PC-3 (cell line): ENCODE data around the gene CPEB4. TPM values are rescaled to one million over a fixed set of nuclear protein-coding genes. Genes with fewer than 3 reads are reported as not detected.

Experiments used
- ATAC-seq: fragments of 200-7000 bp; cut with Tn5 transposase; 2 replicates; pipeline ENCODE4 v1.9.1; 2020; ENCODE audit warnings: mild to moderate bottlenecking, moderate library complexity
- BruUV-seq: library from RNA; stranded (reverse); fragments of 400-500 nt; replicated peaks from 2 replicates; lab custom pipeline; 2021; lab: Mats Ljungman, UMichigan
- CTCF ChIA-PET: fragments of 300-600 bp; sonication (Branson Sonifier 250); formaldehyde crosslinking; loops from one replicate; lab custom pipeline; 2022; ENCODE audit warnings: antibody characterized with exemption; lab: Charles Lee
- POLR2A ChIA-PET: fragments of 300-600 bp; sonication (Branson Sonifier 250); formaldehyde crosslinking; loops from one replicate; lab custom pipeline; 2022; ENCODE audit warnings: antibody characterized with exemption; ENCODE audit not compliant: unreplicated experiment; lab: Charles Lee
- DNase-seq: peaks from one replicate; pipeline ENCODE4 v3.0.0-alpha.2; 2015
- H2AFZ ChIP-seq: fragments of 300-600 bp; sonication (generic); 2 replicates; pipeline ENCODE4 v1.6.0; 2016; ENCODE audit warnings: antibody characterized with exemption, low read length
- H3F3A ChIP-seq: fragments of 300-600 bp; sonication (generic); one replicate; pipeline ENCODE4 v1.6.0; 2017; ENCODE audit warnings: antibody characterized with exemption, low read length, control low read depth, mild to moderate bottlenecking; ENCODE audit not compliant: unreplicated experiment
- H3K27ac ChIP-seq: fragments of 300-600 bp; sonication (generic); 2 replicates; pipeline ENCODE4 v1.5.1; 2016; ENCODE audit warnings: mild to moderate bottlenecking, low read length
- H3K27me3 ChIP-seq: fragments of 300-600 bp; sonication (generic); 2 replicates; pipeline ENCODE4 v1.6.1; 2016; ENCODE audit warnings: low read length, mixed read lengths
- H3K36me3 ChIP-seq: fragments of 300-600 bp; sonication (generic); 2 replicates; pipeline ENCODE4 v1.6.1; 2016; ENCODE audit warnings: low read depth, mixed run types, low read length, mixed read lengths
- H3K4me1 ChIP-seq: fragments of 300-600 bp; sonication (generic); 2 replicates; pipeline ENCODE4 v1.5.1; 2016; ENCODE audit warnings: low read length; ENCODE audit not compliant: insufficient read depth
- H3K4me2 ChIP-seq: fragments of 300-600 bp; sonication (generic); 2 replicates; pipeline ENCODE4 v1.6.0; 2016; ENCODE audit warnings: low read length
- H3K4me3 ChIP-seq: fragments of 300-600 bp; sonication (generic); 2 replicates; pipeline ENCODE4 v1.5.1; 2016; ENCODE audit warnings: mild to moderate bottlenecking, low read length, mixed read lengths
- H3K79me2 ChIP-seq: fragments of 300-600 bp; sonication (generic); 2 replicates; pipeline ENCODE4 v1.6.1; 2017; ENCODE audit warnings: low read length, mixed read lengths
- H3K9ac ChIP-seq: fragments of 300-600 bp; sonication (generic); 2 replicates; pipeline ENCODE4 v1.6.0; 2016; ENCODE audit warnings: mild to moderate bottlenecking, low read length
- H3K9me2 ChIP-seq: fragments of 300-600 bp; sonication (generic); replicated peaks from 2 replicates; pipeline ENCODE4 v1.6.1; 2016; ENCODE audit warnings: mixed run types, low read length, mixed read lengths
- H3K9me3 ChIP-seq: fragments of 300-600 bp; sonication (generic); 2 replicates; pipeline ENCODE4 v1.6.1; 2016; ENCODE audit warnings: low read length, mixed read lengths
- H4K20me1 ChIP-seq: fragments of 300-600 bp; sonication (generic); 2 replicates; pipeline ENCODE4 v1.6.1; 2016; ENCODE audit warnings: low read length, mixed read lengths
- CTCF ChIP-seq: fragments of 300-600 bp; sonication (generic); conservative IDR thresholded peaks from 2 replicates; pipeline ENCODE4 v1.5.1; 2017; ENCODE audit warnings: antibody characterized with exemption, low read depth, mild to moderate bottlenecking, low read length
- EZH2 ChIP-seq: fragments of 300-600 bp; sonication (generic); IDR thresholded peaks from one replicate; pipeline ENCODE4 v1.6.1; 2017; ENCODE audit warnings: antibody characterized with exemption, mild to moderate bottlenecking, low read length; ENCODE audit not compliant: unreplicated experiment
- EZH2phosphoT487 ChIP-seq: fragments of 300-600 bp; sonication (generic); IDR thresholded peaks from 2 replicates; pipeline ENCODE4 v1.6.1; 2018; ENCODE audit warnings: mild to moderate bottlenecking, antibody characterized with exemption, low read length, borderline replicate concordance
- intact Hi-C: fragments of 100-400 bp; cut with micrococcal nuclease; formaldehyde crosslinking; loops from 2 replicates; pipeline ENCODE4 v1.9.0; 2023
- total RNA-seq: library from RNA; depleted of rRNA; stranded (reverse); fragments of >200 nt; gene quantifications from 2 replicates; pipeline ENCODE4 v1.2.3, GENCODE V29; 2014

CPEB4 gene
- total RNA-seq, 1 experiment from 2014 or later, result 37.0 TPM

- no peaks in the 10 kb centered on the region for H3K9me3 ChIP-seq
- ATAC-seq (peak; percentile 38), DNase-seq (peak; percentile 52)
- H3K27me3 ChIP-seq, result no peaks in the 10 kb centered on the region
- H3K36me3 ChIP-seq, result no peaks in the 10 kb centered on the region
- POLR2A ChIA-PET, result no interaction called here
- no peak overlapping the region for H3K4me3 ChIP-seq
- no peak overlapping the region for H2AFZ ChIP-seq
- H3F3A ChIP-seq, result no peaks in the 10 kb centered on the region
- CTCF ChIA-PET, result interaction anchor here (0.5 kb wide), 1 partner anchor 9 kb away, joined by 3 read pairs; no protein-coding TSS in a partner anchor
- H3K9ac ChIP-seq, result no peak overlapping the region
- no peak overlapping the region for H3K4me2 ChIP-seq
- BruUV-seq, result no TSS peak
- H3K79me2 ChIP-seq, result no peaks in the 10 kb centered on the region
- H4K20me1 ChIP-seq, result no peaks in the 10 kb centered on the region
- TF ChIP-seq EZH2phosphoT487 (no peak), CTCF (no peak), EZH2 (no peak)
- 0 out of 2 replicates have a peak, but pooled peaks cover 5% of the 10 kb centered on the region for H3K4me1 ChIP-seq
- intact Hi-C loops, result no loop called here
- H3K27ac ChIP-seq, result no peak overlapping the region
- no peaks in the 10 kb centered on the region for H3K9me2 ChIP-seq
These were observed 28.6 kb upstream of the CPEB4 start for GRCh38 chr5:173859408-173860159.

- POLR2A ChIA-PET, result no interaction called here
- Histone ChIP-seq H3K79me2 (no peaks in the 10 kb centered on the region), H3K4me2 (no peak overlapping the region), H3K4me3 (no peak overlapping the region), H4K20me1 (no peaks in the 10 kb centered on the region), H3K27me3 (no peaks in the 10 kb centered on the region), H3K9me2 (no peaks in the 10 kb centered on the region), H3K36me3 (no peaks in the 10 kb centered on the region), H3K4me1 (peaks cover under 1% of the 10 kb centered on the region; the same call in 1 of the 2 replicates), H3K9ac (no peak overlapping the region), H3K27ac (no peak overlapping the region), H2AFZ (no peak overlapping the region), H3K9me3 (no peaks in the 10 kb centered on the region), H3F3A (no peaks in the 10 kb centered on the region)
- CTCF ChIA-PET, result no interaction called here
- no peak for TF ChIP-seq EZH2
- no peak for TF ChIP-seq EZH2phosphoT487
- TF ChIP-seq CTCF, result no peak
- DNase-seq (no peak), ATAC-seq (no peak)
- BruUV-seq, result no TSS peak
- intact Hi-C loops, result no loop called here
These were observed 26.1 kb upstream of the CPEB4 start for GRCh38 chr5:173862047-173862477.

- intact Hi-C loops, result no loop called here
- Histone ChIP-seq H3K4me2 (no peak overlapping the region), H4K20me1 (no peaks in the 10 kb centered on the region), H3K9ac (no peak overlapping the region), H3F3A (no peaks in the 10 kb centered on the region), H3K9me3 (no peaks in the 10 kb centered on the region), H2AFZ (no peak overlapping the region), H3K36me3 (no peaks in the 10 kb centered on the region), H3K27ac (no peak overlapping the region), H3K9me2 (no peaks in the 10 kb centered on the region), H3K4me3 (no peak overlapping the region), H3K4me1 (peaks cover 14% of the 10 kb centered on the region), H3K79me2 (no peaks in the 10 kb centered on the region), H3K27me3 (no peaks in the 10 kb centered on the region)
- DNase-seq (no peak), ATAC-seq (no peak)
- BruUV-seq, result no TSS peak
- no peak for TF ChIP-seq EZH2
- ChIA-PET POLR2A (no interaction called here), CTCF (no interaction called here)
These were observed 24.8 kb upstream of the CPEB4 start for GRCh38 chr5:173863359-173863758.
